Parietal lobe (tissue), 2 donors: Measurements from ENCODE around the gene FAS. TPM values are rescaled to one million over a fixed set of nuclear protein-coding genes. Genes with fewer than 3 reads are reported as not detected.

ENCODE experiments used
- small RNA-seq: library from RNA; depleted of rRNA; stranded (forward); fragments of <200 nt; gene quantifications from one replicate; pipeline ENCODE3, GENCODE V24; 2014; ENCODE audit warnings: low replicate concordance
- total RNA-seq: library from RNA; depleted of rRNA; stranded (reverse); fragments of >200 nt; gene quantifications from one replicate; pipeline ENCODE4 v1.2.3, GENCODE V29; 2014

The FAS gene
- 1.9 TPM for total RNA-seq

GRCh38 chr10:88990384-88991160 lies at the start of gene FAS:
FAS (plus strand) TSS chr10:88990798; CDS start chr10:88990877, 79 bp downstream.

GRCh38 chr10:88952647-88953111 lies 37.9 kb upstream of the FAS start, which contains the start of gene ACTA2:
ACTA2 (minus strand) TSS chr10:88952773; CDS start chr10:88948930, 3,843 bp downstream.

Small RNA genes lying within 50 kb of the gene (small RNA-seq; reads per million reads assigned to genes)
- gene MIR4679-2 (not detected), gene RF02116 (not detected)

Other genes starting within 250 kb of the FAS start
- not detected for gene LIPN, start 230.8 kb upstream of the FAS start, total RNA-seq
- gene LIPM, start 188.1 kb upstream of the FAS start, total RNA-seq: not detected
- not detected for gene ANKRD22, start 139.0 kb upstream of the FAS start, total RNA-seq
- 15.0 TPM for gene STAMBPL1, start 110.6 kb upstream of the FAS start, total RNA-seq
- gene ACTA2, start 38.0 kb upstream of the FAS start, total RNA-seq: 4.7 TPM
- gene CH25H, start 216.5 kb downstream of the FAS start, total RNA-seq: 0.63 TPM